IPS-NIHi7 (cell line): ENCODE data around the gene FAM72D.
"Not testable (repeated sequence)": the region's sequence is repeated elsewhere in the genome, so short reads cannot be mapped to it uniquely, and the experiment has no call there.

Experiments
- DNase-seq: peaks from one replicate; pipeline ENCODE4 v3.0.0; 2012; ENCODE audit warnings: mixed read lengths; ENCODE audit errors: extremely low spot score

FAM72D gene

DNA sequence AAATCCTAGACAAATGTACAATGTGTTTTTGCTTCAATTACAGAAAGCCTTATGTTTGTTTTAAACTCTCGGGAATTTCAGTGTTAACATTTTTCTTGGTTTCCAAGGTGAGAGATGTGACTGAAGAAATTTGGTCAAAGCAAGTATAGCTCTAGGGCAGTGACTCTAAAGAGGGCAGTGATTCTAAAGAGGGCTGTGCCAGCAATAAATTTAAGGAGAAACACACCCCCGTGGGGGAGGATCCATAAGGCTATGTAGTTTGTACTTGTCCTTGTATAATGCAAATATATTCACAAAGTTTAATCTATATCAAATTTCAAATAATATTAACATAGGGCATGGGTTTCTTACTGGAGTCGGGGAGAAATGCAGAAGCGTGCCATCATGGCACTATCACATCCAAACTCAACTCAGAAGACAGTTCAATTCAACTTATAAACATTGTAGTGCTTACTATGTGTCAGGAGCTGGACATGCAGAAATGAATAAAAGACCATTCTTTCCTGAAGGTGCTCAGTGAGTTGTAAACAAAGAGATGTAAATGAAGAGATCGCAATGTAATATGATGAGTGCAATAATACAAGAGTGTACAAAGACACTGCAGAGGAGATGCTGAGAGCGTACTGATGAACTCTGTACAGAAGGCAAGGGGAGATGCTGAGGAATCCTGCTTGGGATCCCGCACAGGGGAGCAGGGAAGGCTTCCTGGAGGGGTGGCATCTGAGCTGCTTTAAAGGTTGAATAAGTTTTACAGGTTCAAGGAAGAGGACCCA lies 13.1 kb upstream of the FAM72D start:
- not testable (repeated sequence) for DNase-seq

DNA sequence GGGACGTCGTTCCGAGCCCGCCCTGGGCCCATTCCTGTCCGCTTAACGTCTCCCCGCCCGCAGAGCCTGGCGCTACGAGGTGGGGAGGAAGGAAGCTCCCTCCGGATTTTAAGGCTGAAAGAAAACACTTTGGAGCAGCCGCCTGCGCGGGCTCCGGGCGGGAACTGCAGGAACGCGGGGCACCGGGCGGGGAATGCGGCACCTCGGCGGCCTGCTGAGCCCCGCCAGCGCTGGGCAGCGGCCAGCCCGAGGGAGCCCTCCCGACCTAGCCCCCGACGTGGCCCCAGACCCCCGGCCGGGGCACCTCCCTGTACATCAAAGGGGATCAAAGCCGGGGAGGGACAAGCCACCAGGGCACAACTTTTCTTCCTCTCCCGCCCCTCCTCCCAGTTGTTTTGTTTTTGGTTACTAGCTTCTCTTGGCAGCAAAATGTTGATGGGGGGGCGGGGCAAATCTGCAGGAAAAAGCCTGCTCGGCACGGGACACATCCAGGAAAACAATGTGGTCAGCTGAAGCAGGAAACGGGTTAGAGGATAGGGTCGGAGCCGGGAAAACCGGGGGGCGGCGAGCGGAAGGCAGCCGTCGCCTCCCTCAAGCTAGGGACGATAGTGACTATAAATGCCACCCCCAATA lies 2.1 kb upstream of the FAM72D start:
- DNase-seq = not testable (repeated sequence)

DNA sequence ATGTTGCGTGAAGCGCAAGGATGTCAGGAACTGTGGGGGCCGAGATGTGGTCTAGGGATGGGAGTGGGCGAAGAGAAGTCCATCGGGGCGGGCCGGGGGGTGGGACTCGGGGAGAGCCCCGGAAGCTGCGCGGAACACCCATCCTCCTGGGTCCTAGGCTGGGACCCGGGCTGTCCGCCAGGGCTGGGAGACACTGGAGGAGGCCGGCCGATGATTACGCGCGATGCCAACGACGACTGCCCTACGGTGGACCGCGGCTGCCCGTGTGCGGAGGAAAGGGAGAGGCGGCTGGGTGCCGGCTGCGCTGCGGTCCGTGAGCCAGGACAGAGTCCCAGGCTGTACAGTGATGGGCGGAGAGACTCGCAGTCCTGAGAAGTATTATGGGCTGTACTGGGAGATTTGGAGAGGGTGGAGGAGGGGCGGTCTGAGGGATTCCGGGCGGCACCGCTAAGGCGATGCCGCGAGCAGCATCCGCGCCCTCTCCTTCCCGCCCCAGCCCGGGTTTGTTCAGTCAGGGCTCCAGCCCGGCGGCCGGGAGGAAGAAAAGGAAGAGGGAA lies 1.0 kb upstream of the FAM72D start:
- DNase-seq = not testable (repeated sequence)

DNA sequence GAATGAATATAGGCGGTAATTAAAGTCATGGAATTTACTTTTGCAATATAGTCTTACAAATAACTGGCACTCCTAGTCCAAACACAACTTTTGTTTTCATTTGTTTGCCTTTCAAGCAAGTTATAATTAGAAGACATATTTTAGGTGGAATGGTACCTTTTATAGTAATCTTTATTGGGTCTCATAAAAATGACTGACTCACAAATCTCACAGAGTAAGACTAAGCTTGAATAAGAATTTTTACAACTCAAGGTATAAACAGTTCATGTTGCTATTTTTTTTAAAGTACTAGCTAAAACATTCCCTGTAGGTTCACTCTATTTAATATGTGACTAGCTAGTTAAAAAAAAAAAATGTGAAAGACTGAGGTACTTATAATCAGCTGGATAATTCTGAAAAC lies 6.0 kb downstream of the FAM72D start:
- not testable (repeated sequence) for DNase-seq

DNA sequence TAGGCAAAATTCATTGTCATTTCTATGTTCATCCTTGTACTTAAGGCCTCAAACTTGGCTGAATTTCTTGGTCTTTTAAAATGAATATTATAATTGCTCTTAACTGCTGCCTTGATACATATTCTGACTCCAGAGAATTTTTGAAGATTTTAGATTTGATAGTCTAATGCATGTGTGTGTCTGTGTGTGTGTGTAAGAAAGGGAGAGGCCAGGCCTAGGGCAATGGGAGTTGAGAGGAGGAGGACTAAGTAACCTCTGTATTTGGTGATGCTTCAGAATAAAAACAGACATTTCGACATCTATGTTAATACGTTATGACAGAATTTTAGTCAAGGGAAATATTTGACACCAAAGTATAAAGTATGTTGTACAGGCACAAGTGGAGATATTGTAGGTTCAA lies 7.5 kb downstream of the FAM72D start:
- not testable (repeated sequence) for DNase-seq

DNA sequence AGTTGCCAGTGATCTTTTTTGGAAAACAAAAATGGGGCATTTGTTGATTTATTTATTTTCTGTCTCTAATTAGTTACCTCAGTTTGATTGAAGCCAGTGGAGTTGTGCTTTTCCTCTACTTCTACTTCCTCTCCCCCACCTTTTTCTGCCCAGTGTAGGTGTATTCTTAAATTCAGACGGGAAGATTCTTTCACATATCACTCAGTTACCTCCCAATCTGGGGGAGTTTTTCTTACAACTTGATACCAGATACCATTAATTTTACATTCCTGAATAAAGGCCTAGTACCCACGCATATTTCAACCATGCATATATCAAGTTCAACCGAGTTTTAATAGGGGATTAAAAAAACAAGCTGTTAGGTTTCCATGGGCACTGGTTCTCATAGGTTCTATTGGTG lies 15.9 kb downstream of the FAM72D start:
- not testable (repeated sequence) for DNase-seq

DNA sequence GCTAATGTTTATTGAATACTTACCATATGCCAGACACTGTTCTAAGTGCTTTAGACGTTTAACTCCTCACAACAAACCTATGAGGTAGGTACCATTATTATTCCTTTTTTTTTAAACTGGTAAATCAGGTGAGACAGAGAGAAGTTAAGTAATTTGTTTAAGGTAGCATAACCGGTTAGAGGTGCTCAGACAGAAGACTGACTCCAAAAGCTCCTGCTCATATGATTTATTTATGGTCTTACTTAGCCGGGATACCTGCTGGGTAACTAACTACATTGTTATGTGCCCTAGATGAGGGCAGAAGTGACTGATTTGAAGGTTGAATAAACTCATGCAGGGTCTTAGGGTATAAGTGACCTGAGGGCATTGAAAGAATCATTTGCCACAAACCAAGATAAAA lies 16.9 kb downstream of the FAM72D start:
- DNase-seq = not testable (repeated sequence)

DNA sequence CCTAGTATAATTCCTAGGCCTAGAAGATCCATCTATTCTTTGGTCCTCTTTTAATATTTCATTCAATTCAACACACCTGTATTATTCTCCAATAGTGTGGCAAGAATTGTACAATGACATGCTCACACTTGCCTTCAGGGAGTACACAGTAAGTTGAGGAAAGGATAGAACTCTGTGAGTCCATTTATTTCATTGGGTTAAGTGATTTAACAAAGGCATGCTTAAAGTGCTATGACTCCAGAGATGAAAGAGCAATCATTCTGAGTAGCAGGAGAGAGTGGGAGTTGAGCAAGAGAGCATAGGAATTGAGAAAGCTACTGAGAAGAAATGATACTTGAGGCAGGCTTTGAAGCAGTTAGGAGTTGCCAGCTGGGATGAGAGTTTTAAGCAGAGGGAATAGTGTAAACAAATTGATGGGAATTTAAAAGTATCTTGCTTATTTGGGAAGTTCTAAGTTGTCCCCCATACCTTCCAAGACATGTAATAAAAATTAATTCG lies 18.8 kb downstream of the FAM72D start:
- DNase-seq = not testable (repeated sequence)

DNA sequence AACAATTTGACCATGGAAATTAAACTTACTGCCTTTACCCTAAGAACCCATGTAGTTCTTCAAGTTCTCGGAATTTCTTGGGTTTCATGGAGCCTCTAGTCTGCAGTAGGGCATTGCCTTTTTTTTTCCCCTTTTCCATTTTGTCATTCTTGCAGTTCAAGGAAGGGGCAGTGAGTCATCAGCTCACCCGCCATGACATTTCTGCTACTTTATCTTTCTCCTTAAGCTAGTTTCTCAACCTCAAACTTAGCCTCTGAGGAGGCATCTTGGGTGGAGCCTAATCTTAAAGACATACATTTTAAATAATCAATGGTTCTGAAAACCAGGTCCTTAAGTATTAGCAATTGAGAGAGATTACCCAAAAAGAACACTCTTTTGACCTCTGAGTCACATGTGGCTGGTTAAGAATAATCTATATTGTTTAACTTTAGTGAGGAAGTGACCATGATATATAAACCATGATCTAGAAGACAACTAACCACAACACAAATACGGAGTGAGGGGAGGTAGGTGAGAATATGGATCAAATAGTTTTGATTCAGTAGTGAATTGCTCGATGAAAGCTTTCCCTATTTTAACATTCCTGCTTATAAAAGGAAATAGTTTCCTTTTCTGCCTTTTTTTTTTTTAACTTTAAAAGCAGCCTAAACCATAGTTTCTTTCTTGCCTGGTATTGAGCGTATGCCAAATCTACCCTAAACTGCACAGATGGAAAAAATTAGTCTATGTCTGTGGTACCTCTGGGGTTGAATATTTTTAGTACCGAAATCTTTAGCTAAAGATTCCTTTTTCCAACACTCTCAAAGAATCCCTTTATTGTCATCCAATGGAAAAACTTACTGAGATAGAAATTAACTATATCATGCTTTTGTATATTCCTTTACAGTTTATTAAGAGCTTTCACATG lies 20.1 kb downstream of the FAM72D start:
- not testable (repeated sequence) for DNase-seq

DNA sequence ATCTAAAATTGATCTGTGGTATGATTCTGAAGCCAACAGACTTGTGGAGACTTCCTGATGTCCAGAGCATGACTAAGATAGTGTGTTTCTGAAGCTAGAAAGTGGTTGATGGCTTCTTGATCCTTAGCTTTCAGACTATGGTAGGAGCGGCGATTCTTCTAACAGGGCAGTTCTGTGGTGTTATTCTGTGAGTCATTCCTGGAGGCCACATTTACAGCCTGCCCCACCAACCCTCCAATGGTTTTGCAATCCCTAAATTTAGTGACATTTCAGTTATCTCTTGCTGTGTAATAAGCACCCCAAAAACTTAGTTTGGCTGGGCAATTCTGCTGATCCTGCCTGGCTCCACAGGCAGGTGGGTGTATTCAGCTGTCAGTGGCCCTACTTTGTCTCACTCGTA lies 24.1 kb downstream of the FAM72D start:
- not testable (repeated sequence) for DNase-seq

DNA sequence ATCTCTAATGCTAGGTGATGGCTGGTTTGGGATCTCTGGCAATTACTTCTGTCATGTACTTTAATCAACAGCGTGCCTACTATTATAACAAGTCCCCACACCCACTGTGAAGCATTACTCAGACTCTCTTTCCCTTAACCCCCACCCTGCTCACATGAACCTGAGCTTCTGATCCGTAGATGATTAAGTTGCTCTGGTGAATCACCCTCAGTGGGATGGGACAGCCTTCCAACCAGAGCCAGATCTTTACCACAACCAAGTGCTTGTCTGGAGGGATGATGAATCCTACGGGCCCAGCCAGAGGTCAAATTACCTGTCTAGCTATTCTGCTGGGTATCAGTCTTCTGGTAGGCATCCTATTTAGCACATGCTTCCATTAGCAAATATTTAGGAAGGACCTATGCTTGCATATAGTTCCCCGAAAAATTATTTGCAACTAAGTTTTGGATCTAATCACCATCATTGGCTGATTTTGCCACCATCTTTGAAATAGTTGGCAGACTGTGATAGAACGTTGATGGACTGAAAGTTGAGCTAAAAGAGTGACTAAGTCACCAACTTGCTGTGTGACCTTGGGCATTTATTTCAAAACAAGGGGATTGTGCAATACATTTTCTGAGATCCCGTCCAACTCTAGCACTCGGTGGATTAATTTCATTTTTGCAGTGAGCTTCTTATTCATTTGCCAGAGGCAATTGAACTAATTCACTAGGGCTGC lies 26.7 kb downstream of the FAM72D start:
- not testable (repeated sequence) for DNase-seq

DNA sequence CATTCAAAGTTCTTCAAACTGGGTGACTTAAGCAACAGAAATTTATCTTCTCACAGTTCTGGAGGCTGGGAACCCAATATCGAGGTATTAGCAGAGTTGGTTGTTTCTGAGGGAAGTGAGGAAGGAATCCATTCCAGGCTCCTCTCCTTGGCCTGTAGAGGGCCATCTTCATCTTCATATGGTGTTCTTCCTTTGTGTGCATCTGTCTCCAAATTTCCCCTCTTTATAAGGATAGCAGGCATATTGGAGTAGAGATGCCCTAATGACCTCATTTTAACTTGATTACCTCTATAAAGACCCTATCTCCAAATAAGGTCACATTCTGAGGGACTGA lies 27.3 kb downstream of the FAM72D start:
- DNase-seq = not testable (repeated sequence)

DNA sequence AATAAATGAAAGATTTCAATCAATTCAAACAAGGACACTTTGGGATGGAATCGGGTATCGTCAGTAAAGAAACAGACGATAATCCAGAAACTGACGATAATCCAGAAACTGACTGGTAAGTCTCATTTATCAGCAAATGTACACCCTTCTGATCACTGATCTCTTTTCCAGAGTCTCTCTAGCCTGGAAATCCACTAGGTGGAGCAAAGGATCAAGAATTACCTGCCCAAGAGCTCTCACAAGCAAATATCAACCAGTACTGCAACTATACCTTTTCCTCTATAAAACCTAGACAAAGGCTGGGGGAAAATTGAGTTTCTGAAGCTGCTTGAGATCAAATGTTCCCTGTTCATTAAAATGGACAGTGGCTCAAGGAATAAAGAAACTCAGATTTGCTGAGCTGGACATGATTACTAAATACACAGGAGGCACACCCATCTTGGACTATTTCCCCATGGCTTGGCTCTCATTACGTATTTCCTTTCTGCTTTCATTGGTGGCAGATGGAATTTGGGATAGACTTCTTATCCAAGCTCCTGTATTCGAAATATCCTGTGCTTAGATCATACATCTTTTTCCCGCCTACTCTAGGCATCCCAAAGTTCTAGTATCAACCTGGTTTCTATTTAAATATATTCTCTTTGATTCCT lies 28.3 kb downstream of the FAM72D start:
- not testable (repeated sequence) for DNase-seq

DNA sequence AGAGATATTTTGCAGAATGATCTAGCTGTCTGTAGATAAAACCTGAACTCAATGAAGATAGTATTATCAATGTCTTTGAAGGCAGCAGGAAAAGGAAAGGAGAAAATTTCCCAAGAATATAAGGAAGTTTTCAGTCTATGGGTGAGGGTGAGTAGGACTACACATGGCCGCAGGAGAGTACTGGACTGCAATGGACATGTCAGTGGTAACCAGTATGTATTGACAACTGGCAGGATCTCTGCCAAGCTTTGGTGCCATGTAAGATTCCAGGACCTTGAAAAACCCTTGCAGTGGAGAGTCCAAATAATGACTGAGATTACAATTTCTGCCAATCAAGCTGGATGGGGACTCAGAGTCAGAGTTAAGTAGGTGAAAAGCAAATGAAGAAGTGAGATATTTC lies 29.3 kb downstream of the FAM72D start:
- DNase-seq = not testable (repeated sequence)

DNA sequence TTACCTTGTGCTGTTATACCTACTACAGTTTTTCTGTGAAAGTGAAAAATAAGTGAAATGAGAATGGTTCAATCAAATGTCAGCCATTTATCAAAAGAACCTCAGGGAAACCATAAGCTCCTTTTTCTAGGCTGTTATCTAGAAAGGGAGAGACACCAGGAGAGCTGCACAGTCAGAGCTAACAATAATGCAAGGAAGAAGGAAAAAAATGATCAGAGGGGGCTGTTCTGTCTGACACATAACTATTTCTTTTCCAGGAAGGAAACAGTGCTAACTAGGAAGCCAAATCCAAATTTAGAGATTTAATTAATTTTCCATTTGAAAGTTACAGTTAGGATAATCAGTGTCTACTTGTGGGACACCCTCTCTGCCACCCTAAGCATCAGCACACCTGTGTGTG lies 31.4 kb downstream of the FAM72D start:
- not testable (repeated sequence) for DNase-seq

DNA sequence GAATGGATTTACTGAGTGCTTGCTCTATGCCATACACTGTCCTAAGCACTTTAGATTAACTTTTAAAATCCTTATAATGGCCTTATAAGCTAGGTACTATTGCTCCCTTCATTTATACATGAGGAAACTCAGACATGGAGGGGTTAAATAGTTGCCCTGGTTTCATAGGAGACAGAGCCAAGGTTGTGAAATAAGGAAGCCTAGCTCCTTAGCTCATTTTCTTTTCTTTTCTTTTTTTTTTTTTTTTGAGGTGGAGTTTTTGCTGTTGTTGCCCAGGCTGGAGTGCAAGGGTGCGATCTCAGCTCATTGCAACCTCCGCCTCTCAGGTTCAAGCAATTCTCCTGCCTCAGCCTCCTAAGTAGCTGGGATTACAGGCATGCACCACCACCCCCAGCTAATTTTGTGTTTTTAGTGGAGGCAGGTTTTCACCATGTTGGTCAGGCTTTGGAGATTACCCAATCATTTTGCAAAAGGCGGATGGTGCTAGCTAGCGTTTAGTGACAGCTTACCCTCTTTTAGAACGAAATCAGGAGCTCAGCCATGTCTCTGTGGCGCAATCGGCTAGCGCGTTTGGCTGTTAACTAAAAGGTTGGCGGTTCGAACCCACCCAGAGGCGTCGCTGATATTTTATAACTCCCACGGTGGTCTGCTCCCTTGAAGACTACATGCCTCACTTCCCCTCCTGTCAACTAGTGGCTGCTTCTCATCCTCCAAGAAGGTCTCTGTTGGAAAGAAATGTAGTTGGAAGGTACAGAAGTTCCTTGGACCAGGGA lies 33.1 kb downstream of the FAM72D start:
- DNase-seq = not testable (repeated sequence)

DNA sequence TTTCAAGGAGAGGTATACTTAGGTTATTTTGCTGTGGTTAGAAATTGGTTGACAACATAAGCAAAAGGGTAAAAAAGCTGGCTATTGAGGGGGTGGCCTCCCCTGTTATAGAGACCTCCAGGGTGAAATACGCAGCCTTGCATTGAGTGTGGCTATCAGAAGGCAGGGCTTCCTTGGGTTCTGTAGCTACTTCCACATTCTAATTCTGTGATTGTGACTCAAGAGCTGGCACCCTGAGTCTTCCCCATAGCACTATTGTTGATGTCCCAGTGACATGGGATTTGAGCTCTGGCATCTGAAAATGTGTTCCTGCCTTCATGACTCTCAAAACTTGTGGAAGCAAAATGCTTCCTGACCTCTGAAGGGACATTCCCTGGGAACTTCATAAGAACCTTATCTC lies 38.7 kb downstream of the FAM72D start:
- DNase-seq = not testable (repeated sequence)

DNA sequence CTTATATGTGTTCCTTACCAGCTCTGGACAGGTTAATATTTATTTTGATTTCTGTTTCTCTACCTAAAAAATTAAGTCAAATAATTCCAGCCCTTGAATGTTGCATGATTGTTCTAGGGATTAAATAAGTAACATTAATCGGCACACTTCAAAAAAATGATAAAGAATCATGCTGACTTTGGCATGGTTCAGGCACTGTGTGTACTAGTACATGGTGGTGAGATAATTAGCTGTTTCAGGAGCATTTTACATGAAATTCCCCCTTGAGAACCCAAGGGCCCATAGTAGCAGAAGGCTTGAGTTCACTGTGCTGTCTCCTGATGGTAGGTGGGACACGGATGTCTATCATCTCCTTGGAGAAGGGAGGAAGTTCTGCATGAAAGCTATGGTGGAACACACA lies 44.8 kb downstream of the FAM72D start:
- not testable (repeated sequence) for DNase-seq

DNA sequence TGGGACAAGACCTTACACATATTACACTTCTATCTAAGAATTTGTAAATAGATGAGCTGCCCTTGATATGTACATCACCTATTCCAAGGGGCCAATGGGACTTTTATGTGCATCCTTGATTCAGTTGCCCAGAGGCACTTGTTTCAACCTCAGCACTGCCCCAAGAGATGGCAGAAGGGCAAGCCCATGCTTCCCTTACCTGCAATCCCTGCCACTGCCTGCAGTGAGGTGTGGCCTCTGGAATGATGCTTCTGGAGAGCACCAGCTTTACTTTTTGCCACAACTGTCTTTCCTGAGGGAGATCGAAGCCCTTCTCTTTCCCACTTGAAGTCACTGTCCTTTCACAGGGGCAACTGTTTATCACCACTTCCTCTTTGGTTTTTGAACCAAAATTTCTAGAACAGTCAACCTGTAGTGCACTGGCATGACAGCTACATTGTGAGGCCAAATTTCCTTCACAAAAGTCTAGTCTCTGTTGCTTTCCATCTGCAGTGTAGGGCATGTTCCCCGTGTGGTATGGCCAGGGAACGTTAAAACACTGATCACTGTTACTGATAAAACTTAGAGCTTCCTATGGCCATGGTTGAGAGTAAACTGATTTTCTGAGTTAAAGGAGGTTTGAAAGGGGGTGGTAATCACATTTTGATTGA lies 48.6 kb downstream of the FAM72D start:
- not testable (repeated sequence) for DNase-seq
